COLO829 (cell line): ENCODE measurements around the gene OVOL3.
A peak's percentile ranks its signal among the peaks of the same experiment; 100 is the strongest.
"Not testable (repeated sequence)": the region's sequence is repeated elsewhere in the genome, so short reads cannot be mapped to it uniquely, and the experiment has no call there.

ENCODE experiments used
- DNase-seq: peaks from one replicate; pipeline ENCODE4 v3.0.0; 2012; ENCODE audit warnings: low spot score

The OVOL3 gene

GRCh38 chr19:36134867-36135266, 23.9 kb downstream of the OVOL3 start:
- not testable (repeated sequence) for DNase-seq

- DNase-seq = peak; percentile 67
Measured at GRCh38 chr19:36136964-36137686, 26.2 kb downstream of the OVOL3 start.

- no peak for DNase-seq
Measured at GRCh38 chr19:36139120-36139472, 28.2 kb downstream of the OVOL3 start.

- DNase-seq = peak; percentile 92
Measured at GRCh38 chr19:36139473-36140303, 28.7 kb downstream of the OVOL3 start, which contains the start of gene CAPNS1. Gene CAPNS1, plus strand, starts transcription at chr19:36140066. Its CDS starts 946 bp downstream, at chr19:36141012.

GRCh38 chr19:36140304-36141038, 29.5 kb downstream of the OVOL3 start:
- peak; percentile 24 for DNase-seq

- peak; percentile 93 for DNase-seq
Measured at GRCh38 chr19:36141039-36141927, 30.3 kb downstream of the OVOL3 start.

DNA sequence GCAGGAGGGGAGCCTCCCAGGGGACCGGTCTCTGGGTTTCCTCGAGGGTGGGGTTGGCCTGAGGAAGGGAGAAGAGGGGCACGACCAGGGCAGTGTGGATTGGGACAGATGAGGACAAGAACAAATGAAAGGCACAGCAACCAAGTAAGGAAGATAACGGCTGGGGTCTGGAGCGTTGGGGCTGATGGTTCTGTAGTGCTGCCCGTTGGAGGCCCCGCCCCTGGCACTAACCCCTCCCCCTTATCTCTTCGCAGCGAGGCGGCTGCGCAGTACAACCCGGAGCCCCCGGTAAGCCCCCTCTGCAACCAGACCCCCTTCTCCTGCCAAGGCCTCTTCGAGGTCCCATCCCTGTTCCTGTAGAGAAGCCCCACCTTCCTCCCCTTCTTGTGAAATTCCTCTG, 31.1 kb downstream of the OVOL3 start:
- no peak for DNase-seq

DNA sequence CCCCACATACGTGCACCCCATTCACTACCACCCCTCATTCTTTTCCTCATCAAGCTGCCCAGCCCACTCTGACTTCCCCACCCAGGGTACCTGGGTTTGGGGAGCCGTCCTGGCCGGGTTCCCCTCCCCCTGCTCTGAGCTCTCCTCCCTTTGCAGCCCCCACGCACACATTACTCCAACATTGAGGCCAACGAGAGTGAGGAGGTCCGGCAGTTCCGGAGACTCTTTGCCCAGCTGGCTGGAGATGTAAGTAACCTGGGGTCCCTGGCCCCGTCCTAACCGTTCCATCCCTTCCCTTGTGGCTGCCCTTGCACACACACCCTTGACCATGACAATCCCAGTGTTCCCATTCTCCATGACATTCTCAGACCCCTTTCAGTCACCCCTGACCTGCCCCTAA, 31.6 kb downstream of the OVOL3 start:
- DNase-seq = no peak

- no peak for DNase-seq
Measured at GRCh38 chr19:36144624-36145023, 33.7 kb downstream of the OVOL3 start.

- DNase-seq = no peak
Measured at GRCh38 chr19:36149673-36150406, 38.9 kb downstream of the OVOL3 start.

DNA sequence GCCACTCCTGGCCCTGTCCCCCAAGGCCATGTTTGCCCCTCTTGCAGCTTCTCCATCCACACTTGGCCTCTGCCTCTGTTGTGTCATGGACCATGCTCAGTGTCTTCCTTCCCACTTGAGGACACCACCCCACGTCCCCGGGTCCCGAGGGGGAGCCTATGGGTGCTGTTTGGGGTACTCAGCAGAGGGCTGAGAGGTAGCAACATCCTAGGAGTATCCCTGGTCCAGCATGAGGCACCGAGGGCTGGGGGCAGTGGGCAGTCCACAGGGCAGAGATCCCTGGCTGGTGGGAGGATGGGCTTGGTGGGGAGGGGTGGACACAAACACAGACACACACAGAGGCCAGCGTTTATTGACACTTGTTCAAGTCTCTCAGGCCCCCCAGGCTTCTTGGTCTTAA, 39.6 kb downstream of the OVOL3 start:
- no peak for DNase-seq

DNA sequence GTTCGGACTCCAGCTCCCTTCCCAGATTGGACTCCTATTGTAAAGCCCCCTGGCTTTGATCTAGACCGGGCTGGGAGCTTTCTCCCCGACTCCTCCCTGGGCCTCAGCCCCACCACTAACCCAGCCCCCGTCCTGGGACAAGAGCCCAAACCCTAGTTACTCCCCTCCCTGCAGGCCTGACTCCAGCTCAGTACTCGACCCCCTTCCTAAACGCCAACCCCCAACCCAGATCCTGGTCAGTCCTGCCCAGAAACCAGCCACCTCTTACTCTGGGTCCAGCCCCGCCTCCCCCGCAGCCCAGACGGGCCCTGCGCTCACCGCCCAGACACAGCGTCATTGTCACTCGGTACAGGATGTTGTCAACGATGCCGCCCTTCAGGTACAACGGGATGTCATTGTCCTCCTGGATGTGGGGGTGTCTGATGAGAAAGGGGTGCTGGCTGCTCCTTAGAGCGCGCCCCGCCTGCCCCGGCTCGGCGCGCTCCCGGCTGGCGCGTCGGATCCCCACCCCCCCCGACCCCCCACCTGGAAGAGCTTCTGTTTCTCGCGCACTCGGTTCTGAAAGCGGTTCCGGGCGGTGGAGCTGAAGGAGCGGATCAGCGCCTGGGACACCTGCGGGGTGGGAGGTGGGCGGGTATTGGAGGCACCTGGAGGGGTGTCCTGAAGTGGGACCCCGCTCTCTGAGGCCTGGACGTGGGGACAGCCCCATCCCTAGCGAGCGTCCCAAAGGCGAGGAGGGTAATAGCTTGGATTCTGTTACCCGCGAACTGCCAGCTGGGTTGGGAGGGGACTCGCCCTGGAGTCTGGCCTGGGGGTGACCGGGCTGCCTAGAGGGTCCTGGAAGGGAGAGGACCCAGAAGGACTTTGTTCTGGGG, 40.4 kb downstream of the OVOL3 start:
- DNase-seq = no peak

DNA sequence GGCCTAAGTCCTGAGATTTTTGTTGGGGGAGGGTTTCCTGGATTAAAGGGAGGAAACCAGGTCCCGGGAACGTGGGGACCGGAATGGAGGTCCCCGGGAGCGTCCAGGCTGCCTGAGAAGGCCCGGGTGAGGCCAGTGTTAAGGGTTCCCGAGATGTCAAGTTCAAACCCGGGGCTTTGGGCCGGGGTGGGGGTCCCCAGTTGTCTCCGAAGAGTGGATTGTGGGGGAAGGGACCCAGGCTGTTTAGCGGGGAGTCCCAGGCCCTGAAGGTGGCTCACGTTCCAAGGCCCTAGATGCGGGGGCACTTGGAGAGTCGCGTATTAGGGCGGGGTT, 41.0 kb downstream of the OVOL3 start:
- no peak for DNase-seq

- no peak for DNase-seq
Measured at GRCh38 chr19:36152352-36153091, 41.6 kb downstream of the OVOL3 start, which contains the start of gene COX7A1. Gene COX7A1, minus strand, starts transcription at chr19:36152447. Its CDS starts 40 bp downstream, at chr19:36152407.

GRCh38 chr19:36153126-36153525, 42.2 kb downstream of the OVOL3 start:
- no peak for DNase-seq

DNA sequence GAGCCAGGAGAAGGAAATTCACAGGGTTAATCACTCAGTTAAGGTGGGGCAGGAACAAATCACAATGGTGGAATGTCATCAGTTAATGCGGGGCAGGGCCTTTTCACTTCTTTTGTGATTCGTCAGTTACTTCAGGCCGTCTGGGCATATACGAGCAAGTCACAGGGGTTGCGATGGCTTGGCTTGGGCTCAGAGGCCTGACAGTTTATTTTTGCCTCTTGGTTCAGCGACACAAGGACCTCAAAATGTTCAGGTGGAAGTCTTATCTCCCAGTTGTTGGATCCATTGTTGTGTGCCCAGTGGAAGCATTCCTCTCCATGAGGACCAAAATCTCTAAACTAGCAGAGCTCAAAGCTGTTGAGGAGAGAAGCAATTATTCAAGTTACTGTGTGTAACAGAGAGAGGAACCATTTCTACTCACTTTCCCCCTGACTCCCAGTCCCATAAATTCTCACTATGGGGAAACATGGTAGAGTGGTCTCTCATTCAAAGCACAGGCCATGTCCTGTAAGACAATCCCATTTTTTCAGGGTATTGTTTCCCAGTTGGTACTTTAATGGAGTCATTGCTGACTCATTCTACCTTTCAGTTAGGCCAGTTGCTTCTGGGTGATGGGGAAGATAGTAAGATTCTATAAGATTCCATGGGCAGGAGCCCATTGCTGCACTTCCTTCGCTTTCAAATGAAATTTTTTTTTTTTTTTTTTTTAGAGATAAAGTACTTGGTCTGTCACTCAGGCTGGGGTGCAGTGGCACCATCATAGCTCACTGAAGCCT, 50.1 kb downstream of the OVOL3 start:
- no peak for DNase-seq
